B cell (primary cell): ENCODE results near the gene STX1B. TPM values are rescaled to one million over a fixed set of nuclear protein-coding genes. Genes with fewer than 3 reads are reported as not detected.

ENCODE experiments used
- ATAC-seq: fragments of 200-7000 bp; cut with Tn5 transposase; one replicate; pipeline ENCODE4 v1.10.0; 2021; ENCODE audit warnings: low read depth, mild to moderate bottlenecking, moderate number of reproducible peaks, moderate library complexity
- CTCF ChIA-PET: fragments of 350-600 bp; sonication (Branson Sonifier 250); formaldehyde crosslinking; loops from one replicate; lab custom pipeline; 2021; ENCODE audit warnings: antibody characterized with exemption, inconsistent platforms; lab: Charles Lee
- POLR2A ChIA-PET: fragments of 350-600 bp; sonication (Branson Sonifier 250); formaldehyde crosslinking; loops from one replicate; lab custom pipeline; 2021; ENCODE audit warnings: antibody characterized with exemption; lab: Charles Lee
- DNase-seq: peaks from one replicate; pipeline ENCODE4 v3.0.0; 2013
- H2AFZ ChIP-seq: 2 replicates; pipeline ENCODE4 v1.6.1; 2012; ENCODE audit warnings: mild to moderate bottlenecking, low read depth, low read length; ENCODE audit not compliant: insufficient read depth, poor library complexity, severe bottlenecking
- H3K27ac ChIP-seq, 2 donors: 1 replicate in 1 of 2; 2 replicates in 1 of 2; pipeline ENCODE4 v1.5.1; 2012 to 2013; ENCODE audit warnings: low read length in 2 of 2, mild to moderate bottlenecking in 2 of 2, moderate library complexity in 1 of 2
- H3K27me3 ChIP-seq, 4 experiments: fragments of 200-600 bp in 1 of 4; sonication (generic) in 1 of 4; replicated peaks in 1 of 4; 1 replicate in 2 of 4; 2 replicates in 2 of 4; pipeline versions ENCODE4 v1.6.1 to v1.7.0; 2013 to 2016; ENCODE audit warnings: low read length in 3 of 4, mild to moderate bottlenecking in 2 of 4, mixed read lengths in 1 of 4, moderate library complexity in 1 of 4; ENCODE audit not compliant: insufficient read depth in 4 of 4, control insufficient read depth in 3 of 4; ENCODE audit errors: control extremely low read depth in 1 of 4
- H3K36me3 ChIP-seq, 2 experiments: replicated peaks in 1 of 2; 1 replicate in 1 of 2; 2 replicates in 1 of 2; pipeline versions ENCODE4 v1.6.1 to v1.7.1; 2013; ENCODE audit warnings: low read length in 1 of 2; ENCODE audit not compliant: insufficient read depth in 2 of 2, control insufficient read depth in 1 of 2; ENCODE audit errors: control extremely low read depth in 1 of 2, extremely low read depth in 1 of 2
- H3K4me1 ChIP-seq, 2 donors: fragments of 200-600 bp in 1 of 2; sonication (generic) in 1 of 2; 1 replicate in 1 of 2; 2 replicates in 1 of 2; pipeline versions ENCODE4 v1.5.1 to v1.6.1; 2013 to 2017; ENCODE audit warnings: low read length in 2 of 2; ENCODE audit not compliant: control insufficient read depth in 2 of 2, insufficient read depth in 2 of 2
- H3K4me2 ChIP-seq: replicated peaks from 2 replicates; pipeline ENCODE3; 2012; ENCODE audit warnings: mild to moderate bottlenecking, low read depth, low read length; ENCODE audit not compliant: poor library complexity, severe bottlenecking
- H3K4me3 ChIP-seq, 5 experiments: fragments of 200-600 bp in 1 of 5; sonication (generic) in 1 of 5; 1 replicate in 3 of 5; 2 replicates in 2 of 5; pipeline versions ENCODE4 v1.5.1 to v1.7.0; 2011 to 2016; ENCODE audit warnings: low read length in 4 of 5, mild to moderate bottlenecking in 4 of 5, low read depth in 2 of 5, control low read depth in 1 of 5, moderate library complexity in 1 of 5; ENCODE audit not compliant: insufficient read depth in 1 of 5; ENCODE audit errors: control extremely low read depth in 1 of 5, extremely low read depth in 1 of 5
- H3K79me2 ChIP-seq: fragments of 200-600 bp; sonication (generic); one replicate; pipeline ENCODE4 v1.6.0; 2016; ENCODE audit warnings: low read length; ENCODE audit not compliant: control insufficient read depth, insufficient read depth
- H3K9ac ChIP-seq: fragments of 200-600 bp; sonication (generic); 2 replicates; pipeline ENCODE4 v1.6.1; 2017; ENCODE audit warnings: mild to moderate bottlenecking, low read length, moderate library complexity
- H3K9me3 ChIP-seq, 3 donors: one replicate each; pipeline versions ENCODE4 v1.6.1 to v1.7.1; 2013; ENCODE audit warnings: low read length in 2 of 3; ENCODE audit not compliant: control insufficient read depth in 2 of 3, insufficient read depth in 1 of 3; ENCODE audit errors: control extremely low read depth in 1 of 3
- H4K20me1 ChIP-seq: 2 replicates; pipeline ENCODE4 v1.6.0; 2012; ENCODE audit warnings: mild to moderate bottlenecking, low read length; ENCODE audit not compliant: insufficient read depth, control insufficient read depth, poor library complexity, severe bottlenecking
- H3K27ac Mint-ChIP-seq: one replicate; pipeline ENCODE4 v1.8.0; 2021; ENCODE audit warnings: mixed read lengths
- H3K27me3 Mint-ChIP-seq: one replicate; pipeline ENCODE4 v1.8.0; 2021; ENCODE audit warnings: mixed read lengths
- H3K4me1 Mint-ChIP-seq: one replicate; pipeline ENCODE4 v1.8.0; 2021; ENCODE audit warnings: mixed read lengths
- H3K4me3 Mint-ChIP-seq: one replicate; pipeline ENCODE4 v1.8.0; 2021; ENCODE audit warnings: mixed read lengths
- H3K9me3 Mint-ChIP-seq: one replicate; pipeline ENCODE4 v1.8.0; 2022; ENCODE audit warnings: mixed read lengths; ENCODE audit not compliant: insufficient read depth
- EZH2 ChIP-seq: IDR thresholded peaks from 2 replicates; pipeline ENCODE4 v1.6.1; 2012; ENCODE audit warnings: borderline replicate concordance, low read depth, mild to moderate bottlenecking, moderate library complexity, low read length; ENCODE audit not compliant: insufficient read depth, poor library complexity, severe bottlenecking
- WGBS: methylation state at CpG from one replicate; pipeline ENCODE4 v1.1.5; 2013; ENCODE audit warnings: missing lambda C conversion rate; ENCODE audit not compliant: insufficient coverage; 5-methylcytosine and 5-hydroxymethylcytosine counted together
- intact Hi-C: fragments of 100-400 bp; cut with micrococcal nuclease; formaldehyde crosslinking; loops from one replicate; pipeline ENCODE4 v1.10.0; 2022
- polyA plus RNA-seq: library from polyadenylated mRNA; depleted of rRNA; stranded (reverse); fragments of >200 nt; gene quantifications from 2 replicates; pipeline ENCODE4 v1.2.3, GENCODE V29; 2012
- total RNA-seq, 2 donors: library from RNA; stranded (reverse); fragments of 120-200 nt in 1 of 2; gene quantifications; 1 replicate in 1 of 2; 2 replicates in 1 of 2; pipeline versions ENCODE4 v1.2.3 to v1.2.4, GENCODE V29; 2013 to 2022
- TF ChIP-seq, protein P1 (sequence below): fragments of 200-600 bp; IDR thresholded peaks from one replicate; pipeline ENCODE4 v1.8.0; 2022; ENCODE audit warnings: antibody characterized with exemption, mild to moderate bottlenecking

The STX1B gene
- total and polyA plus RNA-seq, 2 donors (not counting 1 experiment from before 2014, with no cell fraction given), result 2.1 to 2.2 TPM

DNA sequence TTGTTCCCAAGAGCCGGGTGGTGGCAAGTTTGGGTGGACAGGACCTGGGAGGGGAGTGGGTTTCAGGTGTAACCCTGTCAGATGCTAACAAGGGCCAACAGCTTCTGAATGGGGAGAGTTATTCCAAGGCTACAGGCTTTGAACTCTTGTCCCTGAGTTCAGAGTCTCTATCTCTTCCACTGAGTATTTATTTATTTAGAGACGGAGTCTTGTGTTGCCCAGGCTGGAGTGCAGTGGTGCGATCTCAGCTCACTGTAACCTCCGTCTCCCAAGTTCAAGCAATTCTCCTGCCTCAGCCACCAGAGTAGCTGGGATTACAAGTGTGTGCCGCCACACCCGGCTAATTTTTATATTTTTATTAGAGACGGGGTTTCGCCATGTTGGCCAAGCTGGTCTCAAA is 55.4 kb downstream of the STX1B start:
- no peak overlapping the region for H2AFZ ChIP-seq
- DNase-seq (no peak), ATAC-seq (no peak)
- no peaks in the 10 kb centered on the region for H3K9me3 Mint-ChIP-seq
- no peak overlapping the region for H3K4me2 ChIP-seq
- ChIA-PET POLR2A (interaction anchor here (0.7 kb wide), 1 partner anchor 505 kb away, joined by 5 read pairs; no protein-coding TSS in a partner anchor), CTCF (interaction anchor here (0.6 to 4.4 kb wide), 4 partner anchors 13 to 491 kb away, joined by 3 to 42 read pairs (median 6); no protein-coding TSS in a partner anchor)
- H3K27me3 Mint-ChIP-seq, result no peaks in the 10 kb centered on the region
- H3K4me3 ChIP-seq, result no peak overlapping the region
- H3K9me3 ChIP-seq, result peaks cover 0 to 4% (median 0%) of the 10 kb centered on the region in 3 donors
- peaks cover 46% of the 10 kb centered on the region for H3K4me1 Mint-ChIP-seq
- no peak overlapping the region for H3K27ac ChIP-seq
- H3K4me3 Mint-ChIP-seq, result no peak overlapping the region
- no peaks in the 10 kb centered on the region for H3K27me3 ChIP-seq
- H4K20me1 ChIP-seq, result peaks cover 47% of the 10 kb centered on the region
- TF ChIP-seq, protein P1, sequence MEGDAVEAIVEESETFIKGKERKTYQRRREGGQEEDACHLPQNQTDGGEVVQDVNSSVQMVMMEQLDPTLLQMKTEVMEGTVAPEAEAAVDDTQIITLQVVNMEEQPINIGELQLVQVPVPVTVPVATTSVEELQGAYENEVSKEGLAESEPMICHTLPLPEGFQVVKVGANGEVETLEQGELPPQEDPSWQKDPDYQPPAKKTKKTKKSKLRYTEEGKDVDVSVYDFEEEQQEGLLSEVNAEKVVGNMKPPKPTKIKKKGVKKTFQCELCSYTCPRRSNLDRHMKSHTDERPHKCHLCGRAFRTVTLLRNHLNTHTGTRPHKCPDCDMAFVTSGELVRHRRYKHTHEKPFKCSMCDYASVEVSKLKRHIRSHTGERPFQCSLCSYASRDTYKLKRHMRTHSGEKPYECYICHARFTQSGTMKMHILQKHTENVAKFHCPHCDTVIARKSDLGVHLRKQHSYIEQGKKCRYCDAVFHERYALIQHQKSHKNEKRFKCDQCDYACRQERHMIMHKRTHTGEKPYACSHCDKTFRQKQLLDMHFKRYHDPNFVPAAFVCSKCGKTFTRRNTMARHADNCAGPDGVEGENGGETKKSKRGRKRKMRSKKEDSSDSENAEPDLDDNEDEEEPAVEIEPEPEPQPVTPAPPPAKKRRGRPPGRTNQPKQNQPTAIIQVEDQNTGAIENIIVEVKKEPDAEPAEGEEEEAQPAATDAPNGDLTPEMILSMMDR, result no peak
- no peak for TF ChIP-seq EZH2
- WGBS, result 98% methylated on average over 3 of the region's 8 CpGs
- intact Hi-C loops, result no loop called here
- H3K9ac ChIP-seq, result no peak overlapping the region
- H3K27ac Mint-ChIP-seq, result no peak overlapping the region
- peaks cover 3 to 16% of the 10 kb centered on the region in 2 experiments for H3K36me3 ChIP-seq
- peaks cover 26 to 41% of the 10 kb centered on the region in 2 donors for H3K4me1 ChIP-seq
- H3K79me2 ChIP-seq, result peaks cover 48% of the 10 kb centered on the region

DNA sequence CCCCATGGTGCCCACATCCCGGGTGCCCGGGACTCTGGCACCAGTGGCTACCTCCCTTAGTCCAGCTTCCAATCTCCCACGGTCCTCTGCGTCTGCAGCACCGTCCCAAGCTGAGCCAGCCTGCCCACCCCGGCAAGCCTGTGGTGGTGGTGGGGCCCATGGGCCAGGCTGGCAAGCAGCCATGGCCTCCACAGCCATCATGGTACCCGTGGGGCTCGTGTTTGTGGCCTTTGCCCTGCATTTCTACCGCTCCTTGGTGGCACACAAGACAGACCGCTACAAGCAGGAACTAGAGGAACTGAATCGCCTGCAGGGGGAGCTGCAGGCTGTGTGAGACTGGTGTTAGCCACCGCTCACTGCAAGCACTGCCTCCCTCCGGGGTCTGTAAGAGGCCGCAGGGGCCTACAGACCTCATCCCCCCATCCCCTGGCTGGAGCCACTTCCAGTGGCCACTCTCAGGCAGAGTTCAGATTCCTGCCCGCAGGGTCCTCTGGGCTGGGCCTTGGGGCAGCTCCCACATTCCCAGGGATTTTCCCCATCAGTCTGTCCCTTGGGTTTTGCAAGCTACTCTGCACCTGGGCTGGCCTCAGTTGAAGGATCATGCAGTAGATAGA is 56.8 kb downstream of the STX1B start:
- WGBS, result 72% methylated on average over 15 of the region's 15 CpGs

More for the DNA sequence above, 56.8 kb downstream of the STX1B start:
- H3K9me3 ChIP-seq, result peaks cover 0 to 4% (median 0%) of the 10 kb centered on the region in 3 donors
- H3K4me3 ChIP-seq, result no peak overlapping the region
- H3K27me3 ChIP-seq, result no peaks in the 10 kb centered on the region
- H2AFZ ChIP-seq, result no peak overlapping the region
- H3K79me2 ChIP-seq, result peaks cover 43% of the 10 kb centered on the region
- CTCF ChIA-PET, result interaction anchor here (0.7 to 4.4 kb wide), 8 partner anchors 12 to 914 kb away, joined by 3 to 42 read pairs (median 3); partner anchors contain the start of genes HSD3B7 and PRSS36
- H3K9ac ChIP-seq, result no peak overlapping the region
- peak overlapping the region in 1 of 2 donors; percentile 5 for H3K27ac ChIP-seq
- peaks cover 22 to 41% of the 10 kb centered on the region in 2 donors for H3K4me1 ChIP-seq
- DNase-seq (peak; percentile 76), ATAC-seq (no peak)
- intact Hi-C loops, result no loop called here
- peaks cover 0 to 4% of the 10 kb centered on the region in 2 experiments for H3K36me3 ChIP-seq
- Mint-ChIP-seq H3K9me3 (no peaks in the 10 kb centered on the region), H3K4me1 (peaks cover 41% of the 10 kb centered on the region), H3K27ac (peak overlapping the region; percentile 37), H3K27me3 (no peaks in the 10 kb centered on the region), H3K4me3 (peak overlapping the region; percentile 16)
- POLR2A ChIA-PET, result interaction anchor here (0.6 to 0.7 kb wide), 2 partner anchors 119 to 499 kb away, joined by 3 read pairs; no protein-coding TSS in a partner anchor
- H3K4me2 ChIP-seq, result no peak overlapping the region
- peaks cover 40% of the 10 kb centered on the region for H4K20me1 ChIP-seq
- TF ChIP-seq, protein P1, result peak; percentile 71
- TF ChIP-seq EZH2, result no peak
